ENCODE results near the gene SCARF1. TPM values are rescaled to one million over a fixed set of nuclear protein-coding genes. Genes with fewer than 3 reads are reported as not detected.

Gene SCARF1
- total and polyA plus RNA-seq, 7 donors, result 2.0 to 8.9 (median 5.2) TPM

- WGBS, 3 donors, result 0 to 1% (median 1%) methylated on average over 45 to 77 of the region's 77 CpGs
- peaks cover 29% of the 10 kb centered on the region for H3K4me1 ChIP-seq
- H3K27me3 ChIP-seq (ENCODE audit: insufficient read depth in 3 of 3, low read length in 2 of 3), result no peaks in the 10 kb centered on the region
- H3K27ac ChIP-seq, result peak overlapping the region; percentile 92
- TF ChIP-seq CTCF (IDR thresholded peaks at IDR 0.05), result peak; percentile 54
- DNase-seq (peak; percentile 94 to 97), ATAC-seq (peak; percentile 80 to 85 (median 83))
- peak overlapping the region; percentile 93 for H3K4me3 ChIP-seq
- H3K9me3 ChIP-seq, result no peaks in the 10 kb centered on the region
- intact Hi-C loops (cut with DNase I), result loop anchor here (1.0 to 5.0 kb wide), 3 partner anchors 37 to 367 kb away; no protein-coding TSS in a partner anchor
- peaks cover 0 to 21% of the 10 kb centered on the region in 2 donors for H3K36me3 ChIP-seq (ENCODE audit: insufficient read depth in 1 of 2, low read depth in 1 of 2)
Observed at GRCh38 chr17:1628856-1629503, 16.6 kb downstream of the SCARF1 start.

GRCh38 chr17:1627982-1628855, 17.3 kb downstream of the SCARF1 start, which contains the start of gene SLC43A2:
Gene SLC43A2, minus strand, starts transcription at chr17:1628834. Its CDS starts 960 bp downstream, at chr17:1627874.
- peak within 1 kb of the TSS; percentile 93 for H3K4me3 ChIP-seq
- intact Hi-C loops (cut with DNase I), result loop anchor here (5.0 kb wide), 2 partner anchors 36 to 366 kb away; no protein-coding TSS in a partner anchor
- peaks cover 0 to 22% of the 10 kb centered on the region in 2 donors for H3K36me3 ChIP-seq (ENCODE audit: insufficient read depth in 1 of 2, low read depth in 1 of 2)
- H3K27me3 ChIP-seq (ENCODE audit: insufficient read depth in 3 of 3, low read length in 2 of 3), result no peaks in the 10 kb centered on the region
- no peaks in the 10 kb centered on the region for H3K9me3 ChIP-seq
- peaks cover 29% of the 10 kb centered on the region for H3K4me1 ChIP-seq
- ATAC-seq (peak; percentile 78 to 86 (median 82)), DNase-seq (peak; percentile 82 to 89)
- WGBS, 3 donors, result 0 to 1% (median 1%) methylated on average over 62 to 95 of the region's 95 CpGs
- peak within 1 kb of the TSS; percentile 92 for H3K27ac ChIP-seq
- no peak for TF ChIP-seq CTCF (IDR thresholded peaks at IDR 0.05)

- Histone ChIP-seq H3K27ac (peak overlapping the region; percentile 92), H3K36me3 (ENCODE audit: insufficient read depth in 1 of 2, low read depth in 1 of 2) (peaks cover 0 to 26% of the 10 kb centered on the region in 2 donors), H3K9me3 (no peaks in the 10 kb centered on the region), H3K4me1 (peaks cover 29% of the 10 kb centered on the region), H3K27me3 (ENCODE audit: insufficient read depth in 3 of 3, low read length in 2 of 3) (no peaks in the 10 kb centered on the region), H3K4me3 (peak overlapping the region; percentile 93)
- intact Hi-C loops (cut with DNase I), result loop anchor here (5.0 kb wide), 2 partner anchors 35 to 365 kb away; no protein-coding TSS in a partner anchor
- DNase-seq, result peak in 1 of 2 donors; percentile 78
- WGBS, 3 donors, result 16 to 32% (median 18%) methylated on average over 26 to 39 of the region's 39 CpGs
- ATAC-seq, result peak in 2 of 4 donors; percentile 21 to 24
- TF ChIP-seq CTCF (IDR thresholded peaks at IDR 0.05), result no peak
Observed at GRCh38 chr17:1627182-1627981, 18.1 kb downstream of the SCARF1 start.

GRCh38 chr17:1626333-1626732, 19.2 kb downstream of the SCARF1 start:
- H3K4me1 ChIP-seq, result peaks cover 23% of the 10 kb centered on the region
- DNase-seq, result no peak
- H3K27me3 ChIP-seq (ENCODE audit: insufficient read depth in 3 of 3, low read length in 2 of 3), result no peaks in the 10 kb centered on the region
- peak overlapping the region; percentile 93 for H3K4me3 ChIP-seq
- H3K36me3 ChIP-seq (ENCODE audit: insufficient read depth in 1 of 2, low read depth in 1 of 2), result peaks cover 0 to 33% of the 10 kb centered on the region in 2 donors
- no peak for TF ChIP-seq CTCF (IDR thresholded peaks at IDR 0.05)
- H3K9me3 ChIP-seq, result no peaks in the 10 kb centered on the region
- H3K27ac ChIP-seq, result peak overlapping the region; percentile 92
- 17 to 63% (median 27%) methylated on average over 3 of the region's 3 CpGs for WGBS, 3 donors
- intact Hi-C loops (cut with DNase I), result loop anchor here (5.0 kb wide), 2 partner anchors 34 to 364 kb away; no protein-coding TSS in a partner anchor
- no peak for ATAC-seq

Data from psoas muscle (tissue), 8 donors.